Measurements from ENCODE around the gene IL20RB.

- TF ChIP-seq EZH2 (IDR thresholded peaks at IDR 0.05; ENCODE audit: insufficient read depth, poor library complexity, severe bottlenecking) (no peak), EZH2phosphoT487 (IDR thresholded peaks at IDR 0.05; ENCODE audit: insufficient read depth, low read depth) (no peak)
Measured at GRCh38 chr3:137008976-137009375, 51.2 kb downstream of the IL20RB start.

All from GM23248 (cell line).